HG02938 (cell line): ENCODE measurements around the gene ALDH18A1.

Experiments used
- ATAC-seq: cut with Tn5 transposase; IDR thresholded peaks from one replicate; pipeline ENCODE4 v1.9.1; 2021; ENCODE audit warnings: mild to moderate bottlenecking, moderate library complexity; ENCODE audit not compliant: unreplicated experiment

ALDH18A1 gene

GRCh38 chr10:95559471-95559870 lies 97.0 kb downstream of the ALDH18A1 start:
- no peak for ATAC-seq

GRCh38 chr10:95558593-95559320 lies 97.8 kb downstream of the ALDH18A1 start:
- ATAC-seq: no peak

GRCh38 chr10:95556994-95557767 lies 99.3 kb downstream of the ALDH18A1 start:
- ATAC-seq: no peak
